GM23338 (cell line): ENCODE measurements around the gene MOK. TPM values are rescaled to one million over a fixed set of nuclear protein-coding genes. Genes with fewer than 3 reads are reported as not detected.

ENCODE experiments used
- ATAC-seq: fragments of 200-7000 bp; cut with Tn5 transposase; 3 replicates; pipeline ENCODE4 v1.9.1; 2020
- DNase-seq: peaks from one replicate; pipeline ENCODE4 v3.0.0-alpha.2; 2015; ENCODE audit warnings: low spot score
- H2AFZ ChIP-seq: fragments of 200-600 bp; sonication (generic); 2 replicates; pipeline ENCODE4 v1.8.0; 2016; ENCODE audit warnings: antibody characterized with exemption, mild to moderate bottlenecking, moderate library complexity
- H3F3A ChIP-seq: fragments of 200-600 bp; sonication (generic); replicated peaks from 2 replicates; pipeline ENCODE4 v1.8.0; 2017; ENCODE audit warnings: antibody characterized with exemption, mixed run types, low read depth
- H3K27ac ChIP-seq: fragments of 200-600 bp; sonication (generic); 2 replicates; pipeline ENCODE4 v1.6.1; 2016; ENCODE audit warnings: low read depth
- H3K27me3 ChIP-seq: fragments of 200-600 bp; sonication (generic); 2 replicates; pipeline ENCODE4 v1.8.0; 2016; ENCODE audit warnings: mild to moderate bottlenecking, mixed run types, moderate library complexity; ENCODE audit not compliant: insufficient read depth
- H3K36me3 ChIP-seq: fragments of 200-600 bp; sonication (generic); 2 replicates; pipeline ENCODE4 v1.8.0; 2016; ENCODE audit warnings: mild to moderate bottlenecking; ENCODE audit not compliant: insufficient read depth
- H3K4me1 ChIP-seq: fragments of 200-600 bp; sonication (generic); 2 replicates; pipeline ENCODE4 v1.8.0; 2016; ENCODE audit warnings: mild to moderate bottlenecking, moderate library complexity; ENCODE audit not compliant: insufficient read depth
- H3K4me2 ChIP-seq: fragments of 200-600 bp; sonication (generic); 2 replicates; pipeline ENCODE4 v1.7.1; 2017; ENCODE audit warnings: mixed run types
- H3K4me3 ChIP-seq: fragments of 200-600 bp; sonication (generic); 2 replicates; pipeline ENCODE4 v1.6.1; 2016; ENCODE audit warnings: mixed run types
- H3K79me2 ChIP-seq: fragments of 200-600 bp; sonication (generic); replicated peaks from 2 replicates; pipeline ENCODE4 v1.8.0; 2017; ENCODE audit warnings: mild to moderate bottlenecking; ENCODE audit not compliant: insufficient read depth
- H3K9me2 ChIP-seq: fragments of 200-600 bp; sonication (generic); 2 replicates; pipeline ENCODE4 v1.8.0; 2017; ENCODE audit not compliant: insufficient read depth
- H4K20me1 ChIP-seq: fragments of 200-600 bp; sonication (generic); replicated peaks from 2 replicates; pipeline ENCODE4 v1.8.0; 2017; ENCODE audit warnings: mild to moderate bottlenecking; ENCODE audit not compliant: insufficient read depth
- H3K27ac Mint-ChIP-seq: 2 replicates; pipeline ENCODE4 v1.8.0; 2020; ENCODE audit warnings: inconsistent platforms, mild to moderate bottlenecking, moderate library complexity, mixed read lengths
- H3K27me3 Mint-ChIP-seq: 3 replicates; pipeline ENCODE4 v1.8.0; 2022; ENCODE audit warnings: low read depth, mild to moderate bottlenecking, moderate library complexity, mixed read lengths, inconsistent platforms; ENCODE audit not compliant: insufficient read depth, poor library complexity
- H3K36me3 Mint-ChIP-seq: 3 replicates; pipeline ENCODE4 v1.8.0; 2021; ENCODE audit warnings: low read depth, mild to moderate bottlenecking, inconsistent platforms, moderate library complexity, mixed read lengths
- H3K4me1 Mint-ChIP-seq: 3 replicates; pipeline ENCODE4 v1.8.0; 2020; ENCODE audit warnings: mild to moderate bottlenecking, inconsistent platforms, mixed read lengths
- H3K4me3 Mint-ChIP-seq: 3 replicates; pipeline ENCODE4 v1.8.0; 2021; ENCODE audit warnings: moderate library complexity, mild to moderate bottlenecking, inconsistent platforms, mixed read lengths
- H3K9me3 Mint-ChIP-seq: 3 replicates; pipeline ENCODE4 v1.8.0; 2020; ENCODE audit warnings: moderate library complexity, mild to moderate bottlenecking, inconsistent platforms, mixed read lengths
- CTCF ChIP-seq, 2 experiments: fragments of 200-600 bp in 1 of 2; sonication (generic) in 1 of 2; conservative IDR thresholded peaks; 2 replicates each; pipeline versions ENCODE4 v1.5.1 to v1.6.1; 2016 to 2017; ENCODE audit warnings: antibody characterized with exemption in 2 of 2, low read depth in 2 of 2, mild to moderate bottlenecking in 2 of 2, moderate library complexity in 1 of 2
- NANOG ChIP-seq: IDR thresholded peaks from 2 replicates; pipeline ENCODE4 v1.6.1; 2016; ENCODE audit warnings: antibody characterized with exemption, borderline replicate concordance
- STAT1 ChIP-seq: IDR thresholded peaks from one replicate; pipeline ENCODE4 v1.6.1; 2016; ENCODE audit warnings: antibody characterized with exemption; ENCODE audit not compliant: unreplicated experiment
- ZNF114 ChIP-seq: fragments of 250-450 bp; sonication (Bioruptor Pico); IDR thresholded peaks from 2 replicates; pipeline ENCODE4 v1.5.0; 2020; ENCODE audit warnings: mild to moderate bottlenecking, moderate library complexity
- ZNF462 ChIP-seq: fragments of 250-450 bp; sonication (Bioruptor Pico); IDR thresholded peaks from 2 replicates; pipeline ENCODE4 v1.5.0; 2020; ENCODE audit warnings: mild to moderate bottlenecking, moderate library complexity
- polyA plus RNA-seq: library from polyadenylated mRNA; unstranded; fragments of >200 nt; fragmentation: Nextera tagmentation; extraction: Ambion mirVana; gene quantifications from 2 replicates; pipeline ENCODE4 v1.2.1, GENCODE V29; 2016
- total RNA-seq: library from RNA; depleted of rRNA; stranded (reverse); fragments of >200 nt; shearing (Covaris generic); gene quantifications from 2 replicates; pipeline ENCODE4 v1.2.3, GENCODE V29; 2014

The MOK gene
- total and polyA plus RNA-seq, 2 experiments from 2014 or later: 3.1 TPM

- no peak overlapping the region for H2AFZ ChIP-seq
- H3F3A ChIP-seq: no peaks in the 10 kb centered on the region
- H3K4me3 Mint-ChIP-seq: no peak overlapping the region
- H3K27ac ChIP-seq: no peak overlapping the region
- H3K4me1 ChIP-seq: 0 out of 2 replicates have a peak, but pooled peaks cover 4% of the 10 kb centered on the region
- H3K9me2 ChIP-seq: no peaks in the 10 kb centered on the region
- H3K4me2 ChIP-seq: no peak overlapping the region
- H3K9me3 Mint-ChIP-seq: no peaks in the 10 kb centered on the region
- no peaks in the 10 kb centered on the region; the same call in 1 of the 3 replicates for H3K36me3 Mint-ChIP-seq
- peaks cover 8% of the 10 kb centered on the region for H3K4me1 Mint-ChIP-seq
- no peaks in the 10 kb centered on the region; the same call in 1 of the 2 replicates for H4K20me1 ChIP-seq
- H3K79me2 ChIP-seq: no peaks in the 10 kb centered on the region
- H3K27me3 Mint-ChIP-seq: peaks cover 8% of the 10 kb centered on the region
- H3K36me3 ChIP-seq: no peaks in the 10 kb centered on the region
- ATAC-seq: peak; percentile 62
- no peak for DNase-seq
- H3K4me3 ChIP-seq: no peak overlapping the region
- TF ChIP-seq NANOG (no peak), CTCF (conservative IDR thresholded peaks at IDR 0.05; ENCODE audit: low read depth in 2 of 2) (peak in 1 of 2 experiments; percentile 26; a peak in 2 of 4 replicates), STAT1 (no peak)
- no peaks in the 10 kb centered on the region for H3K27me3 ChIP-seq
- H3K27ac Mint-ChIP-seq: no peak overlapping the region
These were observed 78.4 kb downstream of the MOK start for GRCh38 chr14:102226356-102227125.

DNA sequence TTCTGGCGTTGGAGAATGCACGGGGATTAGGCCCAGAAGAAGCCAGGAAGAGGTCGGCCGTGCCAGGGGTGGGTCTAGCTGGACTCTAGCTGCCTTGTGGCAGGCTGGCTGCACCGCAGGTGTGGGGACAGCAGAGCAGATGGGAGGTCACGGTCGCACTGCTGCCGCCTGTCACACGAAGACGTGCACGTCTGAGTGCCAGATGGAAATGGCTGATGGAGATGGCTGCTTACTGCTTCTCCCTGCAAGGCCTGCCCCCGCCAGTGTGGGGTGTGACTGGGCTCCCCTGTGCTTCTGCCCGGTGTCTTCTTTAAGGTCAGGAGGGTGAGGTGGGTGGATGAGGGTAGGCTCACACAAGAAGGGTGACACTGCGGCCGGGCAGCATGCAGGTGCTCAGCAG, 79.0 kb downstream of the MOK start:
- no peak overlapping the region for H2AFZ ChIP-seq
- H3K9me2 ChIP-seq: no peaks in the 10 kb centered on the region
- H3K36me3 ChIP-seq: no peaks in the 10 kb centered on the region
- no peaks in the 10 kb centered on the region; the same call in 1 of the 3 replicates for H3K36me3 Mint-ChIP-seq
- no peak overlapping the region for H3K4me3 Mint-ChIP-seq
- DNase-seq: no peak
- no peaks in the 10 kb centered on the region for H3K79me2 ChIP-seq
- peaks cover 14% of the 10 kb centered on the region for H3K4me1 Mint-ChIP-seq
- H3K4me1 ChIP-seq: peaks cover 8% of the 10 kb centered on the region; the same call in 1 of the 2 replicates
- no peaks in the 10 kb centered on the region for H3K27me3 ChIP-seq
- no peak for ATAC-seq
- no peak overlapping the region for H3K27ac Mint-ChIP-seq
- H3K27ac ChIP-seq: no peak overlapping the region
- H3K9me3 Mint-ChIP-seq: no peaks in the 10 kb centered on the region
- H3K4me3 ChIP-seq: no peak overlapping the region
- H3F3A ChIP-seq: no peaks in the 10 kb centered on the region
- H4K20me1 ChIP-seq: no peaks in the 10 kb centered on the region; the same call in 1 of the 2 replicates
- peaks cover 8% of the 10 kb centered on the region for H3K27me3 Mint-ChIP-seq
- no peak overlapping the region for H3K4me2 ChIP-seq
- TF ChIP-seq ZNF114: no peak
- TF ChIP-seq ZNF462 (CRISPR knock-in tag): no peak
- no peak for TF ChIP-seq CTCF (conservative IDR thresholded peaks at IDR 0.05; ENCODE audit: low read depth in 2 of 2)
- TF ChIP-seq STAT1: no peak
